Measurements from ENCODE around the gene PEAK3.

GRCh38 chr19:2329501-2329916, 47.5 kb upstream of the PEAK3 start:
- TF ChIP-seq HDAC1 (IDR thresholded peaks at IDR 0.05) (no peak), POLR2A (conservative IDR thresholded peaks at IDR 0.05) (no peak)
